Suppressor macrophage treated with lipopolysaccharide for 4 hours (primary cell): ENCODE data around the gene MYO5C.

Source experiments
- DNase-seq: peaks from one replicate; pipeline ENCODE4 v3.0.0-alpha.2; 2020

Gene MYO5C

GRCh38 chr15:52295421-52296001, at the start of gene MYO5C:
TSS of gene MYO5C (minus strand) at chr15:52295804. CDS start at chr15:52295636, 168 bp downstream.
- no peak for DNase-seq

- no peak for DNase-seq
Observed at GRCh38 chr15:52344592-52344991, 49.0 kb upstream of the MYO5C start.

GRCh38 chr15:52343831-52344230, 48.2 kb upstream of the MYO5C start:
- no peak for DNase-seq

GRCh38 chr15:52340093-52340492, 44.5 kb upstream of the MYO5C start:
- DNase-seq, result no peak

GRCh38 chr15:52338891-52339290, 43.3 kb upstream of the MYO5C start:
- no peak for DNase-seq

- DNase-seq, result no peak
Observed at GRCh38 chr15:52338058-52338457, 42.5 kb upstream of the MYO5C start.

GRCh38 chr15:52337198-52337853, 41.7 kb upstream of the MYO5C start:
- DNase-seq, result no peak

- no peak for DNase-seq
Observed at GRCh38 chr15:52336529-52336928, 40.9 kb upstream of the MYO5C start.

GRCh38 chr15:52334491-52335160, 39.0 kb upstream of the MYO5C start:
- no peak for DNase-seq

GRCh38 chr15:52331490-52332240, 36.1 kb upstream of the MYO5C start:
- peak; percentile 16 for DNase-seq

GRCh38 chr15:52329987-52330386, 34.4 kb upstream of the MYO5C start:
- no peak for DNase-seq

GRCh38 chr15:52329150-52329549, 33.5 kb upstream of the MYO5C start:
- no peak for DNase-seq

GRCh38 chr15:52328680-52329079, 33.1 kb upstream of the MYO5C start:
- no peak for DNase-seq

GRCh38 chr15:52326756-52327155, 31.2 kb upstream of the MYO5C start:
- DNase-seq, result no peak

GRCh38 chr15:52324109-52324508, 28.5 kb upstream of the MYO5C start:
- no peak for DNase-seq

- no peak for DNase-seq
Observed at GRCh38 chr15:52318729-52319500, 23.3 kb upstream of the MYO5C start.

GRCh38 chr15:52317688-52318087, 22.1 kb upstream of the MYO5C start:
- DNase-seq, result no peak

GRCh38 chr15:52317022-52317421, 21.4 kb upstream of the MYO5C start:
- DNase-seq, result no peak

- no peak for DNase-seq
Observed at GRCh38 chr15:52309154-52309548, 13.5 kb upstream of the MYO5C start.

- DNase-seq, result peak; percentile 55
Observed at GRCh38 chr15:52308446-52309153, 13.0 kb upstream of the MYO5C start.

GRCh38 chr15:52307847-52308246, 12.2 kb upstream of the MYO5C start:
- no peak for DNase-seq

GRCh38 chr15:52306270-52306669, 10.7 kb upstream of the MYO5C start:
- DNase-seq, result peak; percentile 78
